Upper lobe of left lung (tissue), 4 donors: ENCODE measurements around the gene RHBDL1.

Experiments used
- CTCF ChIP-seq, 6 experiments: fragments of 450-650 bp in 4 of 6; fragments of 200-600 bp in 2 of 6; sonication (generic) in 2 of 6; IDR thresholded peaks; one replicate each; pipeline ENCODE4 v1.5.1; 2016 to 2019; ENCODE audit warnings: antibody characterized with exemption in 6 of 6
- EP300 ChIP-seq, 4 donors: sonication (generic); formaldehyde crosslinking; IDR thresholded peaks; one replicate each; pipeline ENCODE4 v1.5.1; 2017; ENCODE audit warnings: antibody characterized with exemption in 4 of 4, control low read depth in 2 of 4
- POLR2A ChIP-seq, 4 donors: fragments of 450-650 bp; IDR thresholded peaks; one replicate each; pipeline ENCODE4 v1.5.1; 2016 to 2017; ENCODE audit warnings: antibody characterized with exemption in 4 of 4, mild to moderate bottlenecking in 2 of 4
- POLR2AphosphoS5 ChIP-seq, 2 donors: sonication (generic); formaldehyde crosslinking; IDR thresholded peaks; one replicate each; pipeline ENCODE4 v1.5.1; 2017; ENCODE audit warnings: antibody characterized with exemption in 2 of 2

- peak in 3 of 6 experiments; percentile 4 to 28 (median 20) for TF ChIP-seq CTCF (IDR thresholded peaks at IDR 0.05)
- peak in 2 of 4 donors; percentile 38 to 90 for TF ChIP-seq POLR2A (IDR thresholded peaks at IDR 0.05)
- no peak for TF ChIP-seq EP300 (IDR thresholded peaks at IDR 0.05)
- peak in 1 of 2 donors; percentile 66 for TF ChIP-seq POLR2AphosphoS5 (IDR thresholded peaks at IDR 0.05)
These were observed 4.5 kb downstream of the RHBDL1 start, which contains the start of gene STUB1 for GRCh38 chr16:679814-680624.
